ENCODE results near the gene SLC28A1.

DNA sequence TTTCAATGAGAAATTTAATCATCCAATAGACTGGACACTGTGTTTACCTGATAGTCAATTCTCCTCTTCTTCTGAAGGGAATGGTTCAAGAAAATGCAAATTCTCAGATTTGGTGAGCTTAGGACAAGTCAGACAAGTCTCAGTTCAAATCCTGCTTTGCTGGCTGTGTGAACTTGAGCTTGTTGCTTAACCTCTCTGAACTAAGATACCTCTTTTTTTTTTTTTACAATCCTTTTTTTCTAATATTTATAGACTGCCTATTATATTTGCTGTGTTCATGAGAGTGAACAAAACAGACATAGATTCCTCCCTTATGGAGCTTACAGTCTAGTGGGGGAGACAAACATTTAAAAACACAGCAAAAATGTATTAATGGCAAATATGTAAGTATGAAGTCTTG is 8.2 kb upstream of the SLC28A1 start:
- TF ChIP-seq CTCF (IDR thresholded peaks at IDR 0.05; ENCODE audit: low read depth, low read length, missing input control) = no peak
- TF ChIP-seq REST (IDR thresholded peaks at IDR 0.05) = no peak
- TF ChIP-seq RXRA (IDR thresholded peaks at IDR 0.05) = no peak
- TF ChIP-seq JUND (IDR thresholded peaks at IDR 0.05) = no peak
- TF ChIP-seq RAD21 (IDR thresholded peaks at IDR 0.05) = no peak
- no peak for TF ChIP-seq TAF1 (conservative IDR thresholded peaks at IDR 0.05)
- TF ChIP-seq MAX (IDR thresholded peaks at IDR 0.05) = no peak
- no peak for TF ChIP-seq ZBTB33 (IDR thresholded peaks at IDR 0.05)
- TF ChIP-seq GABPA (IDR thresholded peaks at IDR 0.05 in 1 of 2, conservative IDR thresholded peaks at IDR 0.05 in 1 of 2) = no peak
